HG02759 (cell line): ENCODE data around the gene TMEM174.
A peak's percentile ranks its signal among the peaks of the same experiment; 100 is the strongest.
"Not testable (repeated sequence)": the region's sequence is repeated elsewhere in the genome, so short reads cannot be mapped to it uniquely, and the experiment has no call there.

Source experiments
- ATAC-seq: cut with Tn5 transposase; IDR thresholded peaks from one replicate; pipeline ENCODE4 v1.9.1; 2021; ENCODE audit warnings: mild to moderate bottlenecking, moderate library complexity; ENCODE audit not compliant: unreplicated experiment

TMEM174 gene

GRCh38 chr5:73188764-73189531 lies 16.0 kb downstream of the TMEM174 start:
- ATAC-seq: no peak

DNA sequence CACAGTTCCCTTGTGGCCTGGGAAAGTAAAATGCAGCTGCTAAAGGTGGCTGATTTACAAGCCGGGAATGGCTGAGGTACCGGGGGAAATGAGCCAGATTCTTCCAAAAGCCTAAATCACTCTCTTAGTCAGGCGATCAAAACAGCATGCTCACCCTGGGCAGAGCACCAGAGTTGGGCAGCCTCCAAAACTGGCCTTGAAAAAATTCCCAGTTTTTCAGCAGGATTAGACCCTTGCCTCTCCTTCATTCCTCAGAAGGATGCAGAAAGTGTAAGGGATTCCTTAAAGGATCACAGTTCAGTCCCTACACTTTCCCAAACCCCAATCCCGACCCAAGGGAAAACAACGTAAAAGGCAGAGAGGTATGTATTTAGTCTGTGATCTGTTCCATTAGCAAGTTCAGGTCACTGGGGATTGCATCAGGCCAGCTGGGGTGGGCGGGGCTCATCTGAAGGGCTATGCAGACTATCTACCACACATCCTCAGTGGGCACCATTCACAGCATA lies 16.9 kb downstream of the TMEM174 start:
- no peak for ATAC-seq

GRCh38 chr5:73192370-73192769 lies 19.4 kb downstream of the TMEM174 start:
- no peak for ATAC-seq

DNA sequence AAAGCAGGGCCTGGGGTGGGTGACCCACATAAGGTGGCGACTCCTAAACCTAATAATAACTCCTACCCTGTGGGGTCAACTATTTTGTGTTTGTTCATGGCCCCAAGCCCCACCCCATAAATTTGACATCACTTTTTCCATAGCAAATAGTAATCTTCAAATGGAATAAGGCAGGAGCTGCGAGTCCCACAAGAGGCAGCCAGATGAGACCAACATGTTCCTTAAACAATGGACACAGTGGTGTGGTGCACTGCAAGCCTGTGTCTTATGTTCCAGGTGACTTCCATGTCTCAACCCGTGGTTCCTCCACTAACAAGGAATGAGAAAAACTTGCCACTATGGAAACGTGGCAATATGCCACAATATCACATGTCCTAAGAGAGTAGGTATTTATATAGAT lies 20.6 kb downstream of the TMEM174 start:
- ATAC-seq: no peak

GRCh38 chr5:73196201-73196600 lies 23.2 kb downstream of the TMEM174 start:
- ATAC-seq: no peak

GRCh38 chr5:73197637-73198257 lies 24.8 kb downstream of the TMEM174 start:
- no peak for ATAC-seq

DNA sequence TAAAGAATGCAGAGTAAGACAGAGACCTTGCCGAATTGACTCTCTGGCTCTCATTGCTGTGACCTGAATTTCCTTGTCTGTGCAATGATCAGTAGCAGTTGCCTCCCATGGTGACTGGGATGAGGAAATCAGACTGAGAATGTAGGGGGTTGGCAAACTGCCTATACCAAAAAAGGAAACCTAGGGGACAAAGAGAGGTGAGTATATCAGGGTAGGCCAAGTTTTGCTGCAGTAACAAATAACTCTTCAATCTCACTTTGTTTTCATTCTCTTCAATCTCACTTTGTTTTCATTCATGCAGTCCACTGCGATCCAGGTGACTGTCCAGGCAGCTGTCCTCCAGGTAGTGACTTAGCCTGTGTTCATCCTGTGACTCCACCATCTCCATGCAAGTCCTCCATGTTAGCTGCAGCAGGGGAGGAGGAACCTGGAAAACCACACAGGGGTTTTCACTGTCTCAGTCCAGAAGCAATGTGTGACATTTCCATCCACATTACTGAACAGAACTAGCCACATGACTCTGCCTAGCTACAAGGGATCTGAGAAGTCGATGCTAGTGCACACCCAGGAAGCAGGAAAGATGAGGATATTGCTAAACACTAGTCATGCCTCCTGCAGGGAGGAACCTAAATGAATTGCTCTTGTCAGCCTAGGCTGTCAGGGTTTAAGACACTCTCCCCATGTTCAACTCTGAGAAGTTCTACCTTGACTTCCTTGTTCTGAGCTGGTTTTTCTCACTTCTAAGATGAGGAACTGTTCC lies 26.0 kb downstream of the TMEM174 start:
- ATAC-seq: no peak

DNA sequence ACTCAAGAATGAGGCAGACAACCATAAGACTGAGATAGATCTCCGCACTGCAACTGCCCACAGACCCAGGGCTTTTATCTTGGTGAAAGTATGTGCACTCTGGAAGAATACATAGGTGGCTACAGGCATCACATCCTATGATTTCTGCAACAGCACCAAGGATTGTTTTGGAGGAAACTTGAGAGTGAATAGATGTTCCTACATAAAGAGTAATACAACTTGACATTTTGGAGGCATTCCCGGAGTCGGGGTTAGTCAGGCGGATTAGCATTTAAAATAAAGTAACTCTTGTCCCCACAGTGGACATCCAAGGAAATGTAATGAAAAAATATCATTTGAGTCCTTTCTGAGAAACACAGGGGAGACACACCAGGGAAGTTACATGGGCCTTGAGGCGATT lies 26.7 kb downstream of the TMEM174 start:
- ATAC-seq: no peak

- ATAC-seq: peak; percentile 91
Measured at GRCh38 chr5:73201547-73202513, 28.8 kb downstream of the TMEM174 start.

- no peak for ATAC-seq
Measured at GRCh38 chr5:73204332-73204731, 31.3 kb downstream of the TMEM174 start.

DNA sequence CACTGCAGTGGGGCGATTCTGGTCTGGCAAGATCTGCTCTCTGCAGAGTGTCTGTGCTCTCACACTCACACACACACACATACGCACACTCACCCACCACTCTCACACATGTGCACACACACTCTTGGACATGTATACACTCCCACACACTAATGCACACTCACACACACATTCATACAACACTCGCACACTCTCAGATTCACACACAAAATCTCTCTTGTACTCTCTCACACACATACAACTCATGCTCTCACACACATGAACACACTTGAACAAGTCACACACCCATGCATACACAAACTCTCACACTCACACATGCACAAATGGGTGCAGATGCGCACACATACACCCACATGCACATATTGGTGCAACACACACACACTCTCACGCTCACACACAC lies 31.7 kb downstream of the TMEM174 start:
- ATAC-seq: no peak

- ATAC-seq: no peak
Measured at GRCh38 chr5:73205305-73205704, 32.3 kb downstream of the TMEM174 start.

DNA sequence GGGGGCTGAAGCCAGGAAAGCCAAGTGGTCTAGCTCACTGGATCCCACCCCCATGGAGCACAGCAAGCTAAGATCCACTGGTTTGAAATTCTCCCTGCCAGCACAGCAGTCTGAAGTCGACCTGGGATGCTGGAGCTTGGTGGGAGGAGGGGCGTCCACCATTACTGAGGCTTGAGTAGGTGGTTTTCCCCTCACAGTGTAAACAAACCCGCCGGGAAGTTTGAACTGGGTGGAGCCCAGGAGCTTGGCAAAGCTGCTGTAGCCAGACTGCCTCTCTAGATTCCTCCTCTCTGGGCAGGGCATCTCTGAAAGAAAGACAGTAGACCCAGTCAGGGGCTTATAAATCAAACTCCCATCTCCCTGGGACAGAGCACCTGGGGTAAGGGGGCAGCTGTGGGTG lies 34.2 kb downstream of the TMEM174 start:
- not testable (repeated sequence) for ATAC-seq

GRCh38 chr5:73209075-73209474 lies 36.1 kb downstream of the TMEM174 start:
- ATAC-seq: not testable (repeated sequence)

GRCh38 chr5:73212693-73213092 lies 39.7 kb downstream of the TMEM174 start:
- ATAC-seq: not testable (repeated sequence)

DNA sequence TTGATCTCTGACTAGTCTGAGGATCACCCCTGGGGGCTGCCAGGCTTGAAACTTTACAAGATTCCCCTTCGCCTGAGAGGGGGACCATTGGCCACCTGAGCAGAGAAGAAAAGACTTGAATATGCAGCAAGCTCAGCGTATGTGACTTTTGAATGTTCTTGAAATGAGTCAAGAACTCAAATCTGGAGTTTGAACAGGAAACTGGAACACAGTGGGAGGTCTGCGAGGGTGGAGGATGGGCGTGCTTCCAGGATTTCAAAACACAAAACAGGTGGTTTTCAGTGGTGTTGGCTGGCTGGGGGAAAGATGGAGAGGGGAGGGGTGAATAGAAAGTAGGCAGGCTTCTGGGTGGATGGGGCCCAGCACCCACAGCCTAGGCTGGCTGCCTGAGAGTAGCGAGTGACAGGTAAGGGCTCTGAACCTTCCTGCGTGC lies 40.6 kb downstream of the TMEM174 start:
- ATAC-seq: peak; percentile 66

DNA sequence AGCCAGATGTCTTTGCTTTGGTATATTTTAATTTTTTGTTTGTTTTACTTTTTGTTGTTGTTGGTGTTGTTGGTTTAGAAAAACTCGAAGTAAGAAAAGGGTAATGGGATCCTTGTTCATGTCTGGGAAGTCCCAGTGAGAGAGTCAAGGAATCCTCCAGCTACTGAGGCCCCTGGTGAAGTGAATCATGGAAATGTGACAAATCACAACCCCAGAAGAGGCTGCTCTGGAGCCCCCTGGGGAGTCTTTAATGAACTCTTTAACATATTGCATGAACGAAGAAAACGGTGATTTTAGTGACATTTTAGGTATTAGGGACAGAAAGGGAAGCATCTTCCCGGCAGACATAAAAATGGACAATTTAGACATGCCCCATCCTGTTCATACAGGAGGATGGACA lies 41.3 kb downstream of the TMEM174 start:
- no peak for ATAC-seq

DNA sequence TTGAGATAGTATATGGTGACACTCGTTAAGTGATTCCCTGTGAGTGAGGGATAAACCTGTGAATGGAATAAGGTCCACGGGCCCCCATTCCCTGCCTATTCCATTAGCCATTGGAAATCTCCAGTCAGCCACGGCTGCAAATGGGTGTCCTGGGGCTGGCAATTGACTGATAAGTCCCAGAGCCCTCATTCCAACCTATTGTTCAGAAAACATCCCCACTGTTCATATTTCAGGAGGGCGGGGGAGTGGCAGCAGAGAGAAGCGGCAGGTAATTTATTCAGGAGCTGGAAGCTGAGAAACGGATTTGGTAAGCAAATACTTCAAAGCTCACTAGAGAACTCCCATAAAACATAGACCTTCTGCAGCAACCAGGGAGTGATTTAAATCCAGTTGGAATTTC lies 42.0 kb downstream of the TMEM174 start:
- no peak for ATAC-seq

DNA sequence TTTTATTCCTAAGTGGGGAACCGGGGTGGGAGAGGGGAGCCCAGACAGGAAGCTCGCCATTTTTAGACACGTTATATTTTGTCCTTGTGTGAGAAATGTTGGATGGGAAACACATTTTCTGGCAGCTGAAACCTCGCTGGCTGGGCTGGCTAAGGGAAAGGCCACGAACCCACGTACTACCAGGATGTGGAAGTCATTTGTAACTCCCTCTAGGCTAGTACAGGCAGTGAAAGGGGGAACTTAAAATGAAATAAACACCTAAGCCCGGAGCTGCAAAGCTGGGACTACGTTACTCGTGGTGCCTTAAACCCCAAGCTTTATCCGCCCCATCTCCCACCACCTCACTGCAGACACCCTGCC lies 42.5 kb downstream of the TMEM174 start:
- no peak for ATAC-seq

GRCh38 chr5:73215891-73216610 lies 43.1 kb downstream of the TMEM174 start:
- peak; percentile 85 for ATAC-seq
